WTC11 (cell line): ENCODE results near the gene SCD. TPM values are rescaled to one million over a fixed set of nuclear protein-coding genes. Genes with fewer than 3 reads are reported as not detected.
A peak's percentile ranks its signal among the peaks of the same experiment; 100 is the strongest.

ENCODE experiments used
- ATAC-seq: fragments of 200-7000 bp; cut with Tn5 transposase; 2 replicates; pipeline ENCODE4 v1.10.0; 2021; ENCODE audit warnings: mild to moderate bottlenecking, moderate library complexity
- Bru-seq: library from RNA; stranded (reverse); fragments of 400-500 nt; gene quantifications from one replicate; lab custom pipeline; 2021; lab: Mats Ljungman, UMichigan
- CTCF ChIA-PET: fragments of 300-600 bp; sonication (Branson Sonifier 250); formaldehyde crosslinking; loops from one replicate; lab custom pipeline; 2021; ENCODE audit warnings: antibody characterized with exemption; lab: Charles Lee
- POLR2A ChIA-PET: fragments of 350-600 bp; sonication (Branson Sonifier 250); formaldehyde crosslinking; loops from one replicate; lab custom pipeline; 2021; ENCODE audit warnings: antibody characterized with exemption; lab: Charles Lee
- DNase-seq: peaks from one replicate; pipeline ENCODE4 v3.0.0; 2021; ENCODE audit warnings: low spot score
- H3K27ac Mint-ChIP-seq: 2 replicates; pipeline ENCODE4 v1.8.0; 2021; ENCODE audit warnings: mixed read lengths
- H3K27me3 Mint-ChIP-seq: 2 replicates; pipeline ENCODE4 v1.8.0; 2021; ENCODE audit warnings: low read depth, mild to moderate bottlenecking, moderate library complexity, mixed read lengths
- H3K36me3 Mint-ChIP-seq: 2 replicates; pipeline ENCODE4 v1.8.0; 2021; ENCODE audit warnings: mixed read lengths
- H3K4me1 Mint-ChIP-seq: 2 replicates; pipeline ENCODE4 v1.8.0; 2022; ENCODE audit warnings: mixed read lengths
- H3K4me3 Mint-ChIP-seq: 2 replicates; pipeline ENCODE4 v1.8.0; 2021; ENCODE audit warnings: mild to moderate bottlenecking, moderate library complexity, mixed read lengths
- H3K9me3 Mint-ChIP-seq: 2 replicates; pipeline ENCODE4 v1.8.0; 2021; ENCODE audit warnings: mixed read lengths
- ARID4B ChIP-seq: sonication (generic); formaldehyde crosslinking; IDR thresholded peaks from 2 replicates; pipeline ENCODE4 v1.8.0; 2023; ENCODE audit warnings: missing genetic modification reagents, mild to moderate bottlenecking, borderline replicate concordance
- CBFB ChIP-seq: sonication (generic); formaldehyde crosslinking; IDR thresholded peaks from 2 replicates; pipeline ENCODE4 v1.8.1; 2022; ENCODE audit warnings: mild to moderate bottlenecking, low read depth, missing genetic modification reagents
- CREB1 ChIP-seq: sonication (generic); formaldehyde crosslinking; IDR thresholded peaks from 2 replicates; pipeline ENCODE4 v1.8.0; 2023; ENCODE audit warnings: mild to moderate bottlenecking, missing genetic modification reagents
- ELF4 ChIP-seq: sonication (generic); formaldehyde crosslinking; IDR thresholded peaks from 2 replicates; pipeline ENCODE4 v1.8.1; 2022; ENCODE audit warnings: low read depth, mild to moderate bottlenecking, moderate library complexity, missing genetic modification reagents
- ETV6 ChIP-seq: sonication (generic); formaldehyde crosslinking; IDR thresholded peaks from 2 replicates; pipeline ENCODE4 v1.8.1; 2022; ENCODE audit warnings: mild to moderate bottlenecking, missing genetic modification reagents
- FOXK1 ChIP-seq: sonication (generic); formaldehyde crosslinking; IDR thresholded peaks from 2 replicates; pipeline ENCODE4 v1.8.0; 2022; ENCODE audit warnings: mild to moderate bottlenecking, moderate library complexity, missing genetic modification reagents
- FOXP1 ChIP-seq: sonication (generic); formaldehyde crosslinking; IDR thresholded peaks from 2 replicates; pipeline ENCODE4 v1.8.0; 2022; ENCODE audit warnings: missing genetic modification reagents, mild to moderate bottlenecking, moderate library complexity, borderline replicate concordance
- FOXP4 ChIP-seq: sonication (generic); formaldehyde crosslinking; IDR thresholded peaks from 2 replicates; pipeline ENCODE4 v1.8.0; 2022; ENCODE audit warnings: mild to moderate bottlenecking, missing genetic modification reagents
- GABPB1 ChIP-seq: sonication (generic); formaldehyde crosslinking; IDR thresholded peaks from 2 replicates; pipeline ENCODE4 v1.8.1; 2023; ENCODE audit warnings: mild to moderate bottlenecking, missing genetic modification reagents
- HMGA2 ChIP-seq: fragments of 250-450 bp; sonication (Bioruptor Pico); IDR thresholded peaks from 2 replicates; pipeline ENCODE4 v1.4.0; 2021; ENCODE audit warnings: mild to moderate bottlenecking, moderate library complexity
- KAT7 ChIP-seq: sonication (generic); formaldehyde crosslinking; IDR thresholded peaks from 2 replicates; pipeline ENCODE4 v1.8.1; 2023; ENCODE audit warnings: missing genetic modification reagents, mild to moderate bottlenecking, borderline replicate concordance
- NFYB ChIP-seq: sonication (generic); formaldehyde crosslinking; conservative IDR thresholded peaks from 2 replicates; pipeline ENCODE4 v1.8.0; 2022; ENCODE audit warnings: low read depth, missing genetic modification reagents
- NR1H2 ChIP-seq: sonication (generic); formaldehyde crosslinking; IDR thresholded peaks from 2 replicates; pipeline ENCODE4 v1.9.0; 2021; ENCODE audit warnings: mild to moderate bottlenecking, moderate library complexity, missing genetic modification reagents
- OVOL2 ChIP-seq: fragments of 250-450 bp; sonication (Bioruptor Pico); IDR thresholded peaks from 2 replicates; pipeline ENCODE4 v1.9.0; 2021; ENCODE audit warnings: mild to moderate bottlenecking, borderline replicate concordance
- SMAD3 ChIP-seq: sonication (generic); formaldehyde crosslinking; IDR thresholded peaks from 2 replicates; pipeline ENCODE4 v1.8.0; 2022; ENCODE audit warnings: missing genetic modification reagents, mild to moderate bottlenecking, borderline replicate concordance
- TP53 ChIP-seq: sonication (generic); formaldehyde crosslinking; IDR thresholded peaks from 2 replicates; pipeline ENCODE4 v1.8.1; 2023; ENCODE audit warnings: mild to moderate bottlenecking, missing genetic modification reagents
- ZNF121 ChIP-seq: sonication (generic); formaldehyde crosslinking; IDR thresholded peaks from 2 replicates; pipeline ENCODE4 v1.8.0; 2023; ENCODE audit warnings: missing genetic modification reagents
- ZNF138 ChIP-seq: sonication (generic); formaldehyde crosslinking; conservative IDR thresholded peaks from 2 replicates; pipeline ENCODE4 v1.8.1; 2022; ENCODE audit warnings: mild to moderate bottlenecking, moderate library complexity, missing genetic modification reagents
- long read RNA-seq, 3 experiments: library from RNA in 1 of 3; library from capped mRNA in 1 of 3; library from polyadenylated mRNA in 1 of 3; unstranded in 2 of 3; stranded (forward) in 1 of 3; transcript quantifications; one replicate each; pipeline ENCODE4 v2.0.0, GENCODE V29; 2021
- total RNA-seq: library from RNA; stranded (reverse); gene quantifications from 3 replicates; pipeline ENCODE4 v1.2.3, GENCODE V29; 2021
- TF ChIP-seq, protein P1 (sequence below): fragments of 250-450 bp; sonication (Bioruptor Pico); IDR thresholded peaks from 2 replicates; pipeline ENCODE4 v1.9.0; 2021; ENCODE audit warnings: moderate library complexity, mild to moderate bottlenecking, inconsistent platforms, borderline replicate concordance
- TF ChIP-seq, protein P2 (sequence below): sonication (generic); formaldehyde crosslinking; conservative IDR thresholded peaks from 2 replicates; pipeline ENCODE4 v1.8.1; 2023; ENCODE audit warnings: mild to moderate bottlenecking, low read depth, missing genetic modification reagents, moderate library complexity
- TF ChIP-seq, protein P3 (sequence below): sonication (generic); formaldehyde crosslinking; IDR thresholded peaks from 2 replicates; pipeline ENCODE4 v1.8.0; 2022; ENCODE audit warnings: mild to moderate bottlenecking, missing genetic modification reagents
- TF ChIP-seq, protein P4 (sequence below): sonication (generic); formaldehyde crosslinking; IDR thresholded peaks from 2 replicates; pipeline ENCODE4 v1.8.1; 2023; ENCODE audit warnings: mild to moderate bottlenecking, missing genetic modification reagents

The SCD gene
- total RNA-seq, result 490 to 556 TPM (median 501 TPM) in 3 replicates
- percentile 98 among the genes with signal in this experiment for Bru-seq, nascent RNA
- long read RNA-seq, experiment 1, full-length matches to known transcripts, result 3,474 of 4,418 reads
- long read RNA-seq, experiment 1, partial matches to known transcripts, result 220 of 4,418 reads
- long read RNA-seq, experiment 1, other reads (novel, unspliced or antisense), result 724 of 4,418 reads
- long read RNA-seq, experiment 2, full-length matches to known transcripts, result 235 of 888 reads
- long read RNA-seq, experiment 2, partial matches to known transcripts, result 481 of 888 reads
- long read RNA-seq, experiment 2, other reads (novel, unspliced or antisense), result 172 of 888 reads
- long read RNA-seq, experiment 3, full-length matches to known transcripts, result 25 of 40 reads
- long read RNA-seq, experiment 3, partial matches to known transcripts, result 2 of 40 reads
- long read RNA-seq, experiment 3, other reads (novel, unspliced or antisense), result 13 of 40 reads

- Mint-ChIP-seq H3K4me1 (peaks cover 62% of the 10 kb centered on the region), H3K36me3 (peaks cover 44% of the 10 kb centered on the region), H3K4me3 (peak within 1 kb of the TSS; percentile 96), H3K27ac (peak within 1 kb of the TSS; percentile 98), H3K27me3 (no peaks in the 10 kb centered on the region), H3K9me3 (no peaks in the 10 kb centered on the region)
- peak; percentile 84 for ATAC-seq
- POLR2A ChIA-PET, result interaction anchor here (0.6 to 5.5 kb wide), 6 partner anchors 13 to 144 kb away, joined by 3 to 104 read pairs (median 4); no protein-coding TSS in a partner anchor
- peak; percentile 89 for DNase-seq
- CTCF ChIA-PET, result interaction anchor here (0.6 to 3.6 kb wide), 13 partner anchors 11 to 433 kb away, joined by 3 to 27 read pairs (median 7); partner anchors contain the start of gene HIF1AN
- TF ChIP-seq, protein P1, sequence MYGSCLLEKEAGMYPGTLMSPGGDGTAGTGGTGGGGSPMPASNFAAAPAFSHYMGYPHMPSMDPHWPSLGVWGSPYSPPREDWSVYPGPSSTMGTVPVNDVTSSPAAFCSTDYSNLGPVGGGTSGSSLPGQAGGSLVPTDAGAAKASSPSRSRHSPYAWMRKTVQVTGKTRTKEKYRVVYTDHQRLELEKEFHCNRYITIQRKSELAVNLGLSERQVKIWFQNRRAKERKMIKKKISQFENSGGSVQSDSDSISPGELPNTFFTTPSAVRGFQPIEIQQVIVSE (CRISPR knock-in tag), result no peak
- TF ChIP-seq HMGA2 (CRISPR knock-in tag) (no peak), ETV6 (no peak), SMAD3 (CRISPR knock-in tag) (peak; percentile 46; the same call in 1 of the 2 replicates), ZNF121 (CRISPR knock-in tag) (no peak), CREB1 (CRISPR knock-in tag) (no peak), ARID4B (CRISPR knock-in tag) (0 out of 2 replicates have a peak, but pooled peaks have one; percentile 34), ZNF138 (peak; percentile 82; the same call in 1 of the 2 replicates), KAT7 (CRISPR knock-in tag) (0 out of 2 replicates have a peak, but pooled peaks have one; percentile 23), NFYB (CRISPR knock-in tag) (peak; percentile 69), FOXP1 (CRISPR knock-in tag) (peak; percentile 53; the same call in 1 of the 2 replicates), TP53 (CRISPR knock-in tag) (peak; percentile 76; the same call in 1 of the 2 replicates), NR1H2 (CRISPR knock-in tag) (no peak), OVOL2 (CRISPR knock-in tag) (no peak), CBFB (CRISPR knock-in tag) (peak; percentile 30; the same call in 1 of the 2 replicates), FOXK1 (CRISPR knock-in tag) (peak; percentile 77), GABPB1 (CRISPR knock-in tag) (no peak; the same call in 1 of the 2 replicates), ELF4 (CRISPR knock-in tag) (no peak), FOXP4 (peak; percentile 70; the same call in 1 of the 2 replicates)
- TF ChIP-seq, protein P2, sequence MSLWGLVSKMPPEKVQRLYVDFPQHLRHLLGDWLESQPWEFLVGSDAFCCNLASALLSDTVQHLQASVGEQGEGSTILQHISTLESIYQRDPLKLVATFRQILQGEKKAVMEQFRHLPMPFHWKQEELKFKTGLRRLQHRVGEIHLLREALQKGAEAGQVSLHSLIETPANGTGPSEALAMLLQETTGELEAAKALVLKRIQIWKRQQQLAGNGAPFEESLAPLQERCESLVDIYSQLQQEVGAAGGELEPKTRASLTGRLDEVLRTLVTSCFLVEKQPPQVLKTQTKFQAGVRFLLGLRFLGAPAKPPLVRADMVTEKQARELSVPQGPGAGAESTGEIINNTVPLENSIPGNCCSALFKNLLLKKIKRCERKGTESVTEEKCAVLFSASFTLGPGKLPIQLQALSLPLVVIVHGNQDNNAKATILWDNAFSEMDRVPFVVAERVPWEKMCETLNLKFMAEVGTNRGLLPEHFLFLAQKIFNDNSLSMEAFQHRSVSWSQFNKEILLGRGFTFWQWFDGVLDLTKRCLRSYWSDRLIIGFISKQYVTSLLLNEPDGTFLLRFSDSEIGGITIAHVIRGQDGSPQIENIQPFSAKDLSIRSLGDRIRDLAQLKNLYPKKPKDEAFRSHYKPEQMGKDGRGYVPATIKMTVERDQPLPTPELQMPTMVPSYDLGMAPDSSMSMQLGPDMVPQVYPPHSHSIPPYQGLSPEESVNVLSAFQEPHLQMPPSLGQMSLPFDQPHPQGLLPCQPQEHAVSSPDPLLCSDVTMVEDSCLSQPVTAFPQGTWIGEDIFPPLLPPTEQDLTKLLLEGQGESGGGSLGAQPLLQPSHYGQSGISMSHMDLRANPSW (CRISPR knock-in tag), result no peak
- TF ChIP-seq, protein P3, sequence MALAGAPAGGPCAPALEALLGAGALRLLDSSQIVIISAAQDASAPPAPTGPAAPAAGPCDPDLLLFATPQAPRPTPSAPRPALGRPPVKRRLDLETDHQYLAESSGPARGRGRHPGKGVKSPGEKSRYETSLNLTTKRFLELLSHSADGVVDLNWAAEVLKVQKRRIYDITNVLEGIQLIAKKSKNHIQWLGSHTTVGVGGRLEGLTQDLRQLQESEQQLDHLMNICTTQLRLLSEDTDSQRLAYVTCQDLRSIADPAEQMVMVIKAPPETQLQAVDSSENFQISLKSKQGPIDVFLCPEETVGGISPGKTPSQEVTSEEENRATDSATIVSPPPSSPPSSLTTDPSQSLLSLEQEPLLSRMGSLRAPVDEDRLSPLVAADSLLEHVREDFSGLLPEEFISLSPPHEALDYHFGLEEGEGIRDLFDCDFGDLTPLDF (CRISPR knock-in tag), result 0 out of 2 replicates have a peak, but pooled peaks have one; percentile 11
- TF ChIP-seq, protein P4, sequence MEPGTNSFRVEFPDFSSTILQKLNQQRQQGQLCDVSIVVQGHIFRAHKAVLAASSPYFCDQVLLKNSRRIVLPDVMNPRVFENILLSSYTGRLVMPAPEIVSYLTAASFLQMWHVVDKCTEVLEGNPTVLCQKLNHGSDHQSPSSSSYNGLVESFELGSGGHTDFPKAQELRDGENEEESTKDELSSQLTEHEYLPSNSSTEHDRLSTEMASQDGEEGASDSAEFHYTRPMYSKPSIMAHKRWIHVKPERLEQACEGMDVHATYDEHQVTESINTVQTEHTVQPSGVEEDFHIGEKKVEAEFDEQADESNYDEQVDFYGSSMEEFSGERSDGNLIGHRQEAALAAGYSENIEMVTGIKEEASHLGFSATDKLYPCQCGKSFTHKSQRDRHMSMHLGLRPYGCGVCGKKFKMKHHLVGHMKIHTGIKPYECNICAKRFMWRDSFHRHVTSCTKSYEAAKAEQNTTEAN, result peak; percentile 21; the same call in 1 of the 2 replicates
These were observed at the start of gene SCD for GRCh38 chr10:100346765-100347567. Gene SCD, plus strand, starts transcription at chr10:100347233. Its CDS starts 272 bp downstream, at chr10:100347505.
